22Rv1 (cell line): ENCODE results near the gene FAM151A.

Experiments used
- CTCF ChIP-seq: fragments of 450-650 bp; IDR thresholded peaks from 2 replicates; pipeline ENCODE4 v1.5.1; 2017; ENCODE audit warnings: mild to moderate bottlenecking
- ZFX ChIP-seq: fragments of 450-650 bp; IDR thresholded peaks from 2 replicates; pipeline ENCODE4 v1.6.1; 2017; ENCODE audit warnings: antibody characterized with exemption, borderline replicate concordance

GRCh38 chr1:54611621-54612020 is 11.7 kb downstream of the FAM151A start:
- no peak for TF ChIP-seq CTCF
- no peak for TF ChIP-seq ZFX
